CD14-positive monocyte (primary cell): Measurements from ENCODE around the gene XCR1. TPM values are rescaled to one million over a fixed set of nuclear protein-coding genes. Genes with fewer than 3 reads are reported as not detected.

Experiments used
- DNase-seq, 3 donors: peaks; one replicate each; pipeline ENCODE4 v3.0.0-alpha.2; 2011 to 2022
- H2AFZ ChIP-seq: 2 replicates; pipeline ENCODE4 v1.6.0; 2012; ENCODE audit warnings: mild to moderate bottlenecking, low read depth, low read length, inconsistent platforms; ENCODE audit not compliant: insufficient read depth, poor library complexity, severe bottlenecking
- H3K27ac ChIP-seq, 2 donors: 1 replicate in 1 of 2; 2 replicates in 1 of 2; pipeline ENCODE4 v1.5.1; 2012 to 2013; ENCODE audit warnings: low read length in 2 of 2, control low read depth in 1 of 2, inconsistent platforms in 1 of 2, low read depth in 1 of 2, mild to moderate bottlenecking in 1 of 2
- H3K27me3 ChIP-seq, 2 donors: one replicate each; pipeline versions ENCODE4 v1.6.0 to v1.6.1; 2011 to 2013; ENCODE audit warnings: low read length in 2 of 2; ENCODE audit not compliant: control insufficient read depth in 2 of 2, insufficient read depth in 2 of 2
- H3K36me3 ChIP-seq, 2 donors: replicated peaks in 1 of 2; 1 replicate in 1 of 2; 2 replicates in 1 of 2; pipeline versions ENCODE4 v1.5.1 to v1.6.1; 2012 to 2013; ENCODE audit warnings: low read length in 2 of 2, control low read depth in 1 of 2, inconsistent platforms in 1 of 2, mild to moderate bottlenecking in 1 of 2; ENCODE audit not compliant: insufficient read depth in 2 of 2, control insufficient read depth in 1 of 2
- H3K4me1 ChIP-seq, 2 donors: 1 replicate in 1 of 2; 2 replicates in 1 of 2; pipeline versions ENCODE4 v1.5.1 to v1.6.1; 2012 to 2013; ENCODE audit warnings: low read length in 2 of 2, control low read depth in 1 of 2, inconsistent platforms in 1 of 2, mild to moderate bottlenecking in 1 of 2, moderate library complexity in 1 of 2; ENCODE audit not compliant: insufficient read depth in 2 of 2, control insufficient read depth in 1 of 2
- H3K4me2 ChIP-seq: replicated peaks from 2 replicates; pipeline ENCODE3; 2012; ENCODE audit warnings: low read length, moderate library complexity, mild to moderate bottlenecking; ENCODE audit not compliant: poor library complexity, severe bottlenecking; ENCODE audit errors: extremely low read depth
- H3K4me3 ChIP-seq, 3 experiments: fragments of 200-600 bp in 1 of 3; sonication (generic) in 1 of 3; replicated peaks in 1 of 3; 1 replicate in 2 of 3; 2 replicates in 1 of 3; pipeline ENCODE4 v1.5.1; 2011 to 2013; ENCODE audit warnings: low read length in 3 of 3, mild to moderate bottlenecking in 3 of 3, control low read depth in 2 of 3, low read depth in 2 of 3, inconsistent platforms in 1 of 3, moderate library complexity in 1 of 3
- H3K79me2 ChIP-seq: 2 replicates; pipeline ENCODE4 v1.6.0; 2012; ENCODE audit warnings: mild to moderate bottlenecking, control low read depth, inconsistent platforms, low read length, moderate library complexity; ENCODE audit not compliant: insufficient read depth
- H3K9ac ChIP-seq: 2 replicates; pipeline ENCODE4 v1.6.0; 2017; ENCODE audit warnings: low read length, mild to moderate bottlenecking; ENCODE audit not compliant: insufficient read depth, poor library complexity, severe bottlenecking
- H3K9me3 ChIP-seq, 2 donors: replicated peaks in 1 of 2; 1 replicate in 1 of 2; 2 replicates in 1 of 2; pipeline versions ENCODE4 v1.5.1 to v1.6.1; 2012 to 2013; ENCODE audit warnings: low read length in 2 of 2, control low read depth in 1 of 2; ENCODE audit not compliant: control insufficient read depth in 1 of 2, insufficient read depth in 1 of 2
- H4K20me1 ChIP-seq: 2 replicates; pipeline ENCODE4 v1.6.0; 2012; ENCODE audit warnings: mild to moderate bottlenecking, low read length, control low read depth, moderate library complexity; ENCODE audit not compliant: insufficient read depth
- H3K27ac Mint-ChIP-seq, 7 donors: one replicate each; pipeline ENCODE4 v1.8.0; 2020; ENCODE audit warnings: mild to moderate bottlenecking in 7 of 7, mixed read lengths in 7 of 7, moderate library complexity in 6 of 7, inconsistent platforms in 2 of 7
- H3K27me3 Mint-ChIP-seq, 3 donors: one replicate each; pipeline ENCODE4 v1.8.0; 2021 to 2022; ENCODE audit warnings: low read depth in 3 of 3, mild to moderate bottlenecking in 3 of 3, mixed read lengths in 3 of 3, moderate library complexity in 3 of 3, inconsistent platforms in 1 of 3
- H3K36me3 Mint-ChIP-seq, 2 donors: one replicate each; pipeline ENCODE4 v1.8.0; 2020; ENCODE audit warnings: mixed read lengths in 2 of 2, inconsistent platforms in 1 of 2, mild to moderate bottlenecking in 1 of 2
- H3K4me1 Mint-ChIP-seq: one replicate; pipeline ENCODE4 v1.8.0; 2020; ENCODE audit warnings: mild to moderate bottlenecking, mixed read lengths
- H3K4me3 Mint-ChIP-seq, 2 donors: one replicate each; pipeline ENCODE4 v1.8.0; 2020; ENCODE audit warnings: mild to moderate bottlenecking in 2 of 2, mixed read lengths in 2 of 2, moderate library complexity in 1 of 2
- H3K9me3 Mint-ChIP-seq, 7 donors: one replicate each; pipeline ENCODE4 v1.8.0; 2020 to 2022; ENCODE audit warnings: mixed read lengths in 7 of 7, mild to moderate bottlenecking in 6 of 7, moderate library complexity in 6 of 7, inconsistent platforms in 2 of 7
- CTCF ChIP-seq: fragments of 200-600 bp; IDR thresholded peaks from one replicate; pipeline ENCODE4 v1.8.0; 2022; ENCODE audit warnings: antibody characterized with exemption, mild to moderate bottlenecking
- whole genome bisulfite sequencing: methylation state at CpG from one replicate; pipeline ENCODE4 v1.1.5; 2013; ENCODE audit warnings: missing lambda C conversion rate; ENCODE audit not compliant: insufficient coverage; 5-methylcytosine and 5-hydroxymethylcytosine counted together
- intact Hi-C, 2 donors: fragments of 100-400 bp; cut with micrococcal nuclease; formaldehyde crosslinking; loops; one replicate each; pipeline versions ENCODE4 v1.15.0 to v1.15.1; 2023
- polyA plus RNA-seq, 3 donors: library from polyadenylated mRNA; depleted of rRNA in 1 of 3; unstranded in 2 of 3; stranded (reverse) in 1 of 3; fragments of 300-500 nt in 2 of 3; fragments of >200 nt in 1 of 3; fragmentation: Illumina TruSeq in 2 of 3; gene quantifications; 1 replicate in 2 of 3; 2 replicates in 1 of 3; pipeline ENCODE4 v1.2.3, GENCODE V29; 2012 to 2021

XCR1 gene
- polyA plus RNA-seq, 3 donors, result 0.03 to 0.05 TPM; not detected in 1

- DNase-seq, result no peak
- Histone ChIP-seq H3K4me2 (no peak overlapping the region), H3K4me3 (no peak overlapping the region), H3K4me1 (peaks cover 32 to 36% of the 10 kb centered on the region in 2 donors), H3K36me3 (peaks cover 50 to 65% of the 10 kb centered on the region in 2 donors), H3K9ac (no peak overlapping the region), H3K27ac (no peak overlapping the region), H4K20me1 (no peaks in the 10 kb centered on the region), H3K27me3 (no peaks in the 10 kb centered on the region), H3K9me3 (no peaks in the 10 kb centered on the region), H3K79me2 (no peaks in the 10 kb centered on the region), H2AFZ (no peak overlapping the region)
- H3K27ac Mint-ChIP-seq, result peak overlapping the region in 2 of 7 donors; percentile 4 to 58
- H3K4me3 Mint-ChIP-seq, result no peak overlapping the region
- 60% methylated on average over 1 of the region's 5 CpGs for WGBS
- no peak for TF ChIP-seq CTCF
- intact Hi-C loops, result no loop called here
- peaks cover 69 to 84% of the 10 kb centered on the region in 2 donors for H3K36me3 Mint-ChIP-seq
- H3K4me1 Mint-ChIP-seq, result peaks cover 41% of the 10 kb centered on the region
- no peaks in the 10 kb centered on the region for H3K27me3 Mint-ChIP-seq
- H3K9me3 Mint-ChIP-seq, result peaks cover 0 to 2% (median 0%) of the 10 kb centered on the region in 7 donors
Observed at GRCh38 chr3:45975686-45976085, 51.6 kb downstream of the XCR1 start.

- H3K9ac ChIP-seq, result no peak overlapping the region
- no peaks in the 10 kb centered on the region for H3K79me2 ChIP-seq
- Mint-ChIP-seq H3K4me1 (peaks cover 42% of the 10 kb centered on the region), H3K27me3 (peaks cover 0 to 2% (median 0%) of the 10 kb centered on the region in 3 donors), H3K9me3 (peaks cover 0 to 2% (median 0%) of the 10 kb centered on the region in 7 donors), H3K4me3 (no peak overlapping the region), H3K27ac (peak overlapping the region in 4 of 7 donors; percentile 30 to 74 (median 35)), H3K36me3 (peaks cover 71 to 83% of the 10 kb centered on the region in 2 donors)
- WGBS, result 100% methylated on average over 2 of the region's 4 CpGs
- TF ChIP-seq CTCF, result no peak
- H3K9me3 ChIP-seq, result no peaks in the 10 kb centered on the region
- H3K36me3 ChIP-seq, result peaks cover 49 to 65% of the 10 kb centered on the region in 2 donors
- no peaks in the 10 kb centered on the region for H3K27me3 ChIP-seq
- intact Hi-C loops, result no loop called here
- H4K20me1 ChIP-seq, result no peaks in the 10 kb centered on the region
- no peak overlapping the region for H3K27ac ChIP-seq
- no peak overlapping the region for H3K4me2 ChIP-seq
- H2AFZ ChIP-seq, result no peak overlapping the region
- H3K4me3 ChIP-seq, result no peak overlapping the region
- DNase-seq, result no peak
- peaks cover 32 to 36% of the 10 kb centered on the region in 2 donors for H3K4me1 ChIP-seq
Observed at GRCh38 chr3:45974686-45975085, 52.6 kb downstream of the XCR1 start.
